ENCODE measurements around the gene TRIM60. TPM values are rescaled to one million over a fixed set of nuclear protein-coding genes. Genes with fewer than 3 reads are reported as not detected.
"Not testable (repeated sequence)": the region's sequence is repeated elsewhere in the genome, so short reads cannot be mapped to it uniquely, and the experiment has no call there.

Gene TRIM60
- total and polyA plus RNA-seq, 2 experiments from 2014 or later, result not detected

- no peaks in the 10 kb centered on the region for H3K79me2 ChIP-seq (ENCODE audit: insufficient read depth)
- peaks cover 8% of the 10 kb centered on the region; the same call in 1 of the 2 replicates for H3K27me3 ChIP-seq (replicated peaks; ENCODE audit: insufficient read depth)
- no peaks in the 10 kb centered on the region for H3K36me3 ChIP-seq (ENCODE audit: low read depth)
- H3K4me1 ChIP-seq (ENCODE audit: insufficient read depth), result no peaks in the 10 kb centered on the region
- H4K20me1 ChIP-seq (ENCODE audit: insufficient read depth), result no peaks in the 10 kb centered on the region
- no peak overlapping the region for H3K27ac ChIP-seq
- WGBS, 2 experiments (ENCODE audit: low coverage in 1 of 2, low lambda C conversion rate in 2 of 2, missing lambda C conversion rate in 2 of 2), result 62 to 64% methylated on average over 8 to 9 of the region's 9 CpGs
- no peaks in the 10 kb centered on the region for H3K9me2 ChIP-seq (ENCODE audit: insufficient read depth)
- no peak overlapping the region for H3K4me3 ChIP-seq
- H3F3A ChIP-seq (ENCODE audit: insufficient read depth), result no peaks in the 10 kb centered on the region
- in situ Hi-C loops (cut with MboI), result no loop called here
- H2AFZ ChIP-seq, result no peak overlapping the region
- no peak for DNase-seq
- no peak overlapping the region for H3K9ac ChIP-seq
- no peaks in the 10 kb centered on the region for H3K9me3 ChIP-seq (ENCODE audit: low read depth)
- TF ChIP-seq EZH2phosphoT487 (IDR thresholded peaks at IDR 0.05; ENCODE audit: insufficient read depth, low read depth), result no peak
- TF ChIP-seq EZH2 (IDR thresholded peaks at IDR 0.05; ENCODE audit: insufficient read depth, poor library complexity, severe bottlenecking), result no peak
- no peak overlapping the region for H3K4me2 ChIP-seq (ENCODE audit: unreplicated experiment)
These were observed 23.8 kb downstream of the TRIM60 start for GRCh38 chr4:165055601-165056000.

DNA sequence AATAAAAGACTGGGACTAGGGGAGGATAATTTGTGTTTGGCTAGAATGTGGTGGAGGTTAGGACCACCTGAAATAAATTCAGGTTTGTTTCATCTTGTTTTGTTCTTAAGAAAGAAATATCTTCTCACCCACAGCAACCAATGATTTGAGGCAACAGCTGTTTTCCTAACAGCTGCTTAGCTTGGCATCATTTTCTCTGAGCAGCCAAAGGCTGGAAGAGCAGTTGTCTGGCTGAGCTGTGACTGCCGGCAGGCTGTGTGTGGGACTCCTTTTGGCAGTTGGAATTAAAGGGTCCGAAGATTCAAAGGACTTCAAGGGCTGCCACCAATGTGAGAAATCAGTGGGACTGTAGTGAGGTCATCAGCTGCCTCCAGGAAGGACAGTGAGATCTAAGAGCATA lies 26.9 kb downstream of the TRIM60 start:
- no peak overlapping the region for H3K4me3 ChIP-seq
- WGBS, 2 experiments (ENCODE audit: low coverage in 1 of 2, low lambda C conversion rate in 2 of 2, missing lambda C conversion rate in 2 of 2), result 0 to 4% methylated on average over 2 of the region's 2 CpGs
- H3K9ac ChIP-seq, result no peak overlapping the region
- no peaks in the 10 kb centered on the region for H3K9me2 ChIP-seq (ENCODE audit: insufficient read depth)
- no peak for DNase-seq
- no peaks in the 10 kb centered on the region for H4K20me1 ChIP-seq (ENCODE audit: insufficient read depth)
- in situ Hi-C loops (cut with MboI), result no loop called here
- H3K9me3 ChIP-seq (ENCODE audit: low read depth), result no peaks in the 10 kb centered on the region
- no peaks in the 10 kb centered on the region for H3K27me3 ChIP-seq (replicated peaks; ENCODE audit: insufficient read depth)
- H3K36me3 ChIP-seq (ENCODE audit: low read depth), result no peaks in the 10 kb centered on the region
- no peak for TF ChIP-seq EZH2phosphoT487 (IDR thresholded peaks at IDR 0.05; ENCODE audit: insufficient read depth, low read depth)
- TF ChIP-seq EZH2 (IDR thresholded peaks at IDR 0.05; ENCODE audit: insufficient read depth, poor library complexity, severe bottlenecking), result no peak
- H3F3A ChIP-seq (ENCODE audit: insufficient read depth), result no peaks in the 10 kb centered on the region
- no peak overlapping the region for H3K4me2 ChIP-seq (ENCODE audit: unreplicated experiment)
- no peak overlapping the region for H2AFZ ChIP-seq
- no peaks in the 10 kb centered on the region for H3K79me2 ChIP-seq (ENCODE audit: insufficient read depth)
- no peak overlapping the region for H3K27ac ChIP-seq
- H3K4me1 ChIP-seq (ENCODE audit: insufficient read depth), result no peaks in the 10 kb centered on the region

- 65 to 67% methylated on average over 4 of the region's 4 CpGs for WGBS, 2 experiments (ENCODE audit: low coverage in 1 of 2, low lambda C conversion rate in 2 of 2, missing lambda C conversion rate in 2 of 2)
- in situ Hi-C loops (cut with MboI), result no loop called here
- no peak for DNase-seq
- no peaks in the 10 kb centered on the region for H4K20me1 ChIP-seq (ENCODE audit: insufficient read depth)
- no peak overlapping the region for H3K4me2 ChIP-seq (ENCODE audit: unreplicated experiment)
- no peaks in the 10 kb centered on the region for H3K4me1 ChIP-seq (ENCODE audit: insufficient read depth)
- no peak overlapping the region for H3K27ac ChIP-seq
- no peaks in the 10 kb centered on the region for H3K9me2 ChIP-seq (ENCODE audit: insufficient read depth)
- no peak overlapping the region for H3K4me3 ChIP-seq
- H3K36me3 ChIP-seq (ENCODE audit: low read depth), result no peaks in the 10 kb centered on the region
- H2AFZ ChIP-seq, result no peak overlapping the region
- no peaks in the 10 kb centered on the region for H3K79me2 ChIP-seq (ENCODE audit: insufficient read depth)
- no peaks in the 10 kb centered on the region for H3K27me3 ChIP-seq (replicated peaks; ENCODE audit: insufficient read depth)
- H3K9me3 ChIP-seq (ENCODE audit: low read depth), result no peaks in the 10 kb centered on the region
- TF ChIP-seq EZH2 (IDR thresholded peaks at IDR 0.05; ENCODE audit: insufficient read depth, poor library complexity, severe bottlenecking) (no peak), EZH2phosphoT487 (IDR thresholded peaks at IDR 0.05; ENCODE audit: insufficient read depth, low read depth) (no peak)
- H3K9ac ChIP-seq, result no peak overlapping the region
- no peaks in the 10 kb centered on the region for H3F3A ChIP-seq (ENCODE audit: insufficient read depth)
These were observed 27.6 kb downstream of the TRIM60 start for GRCh38 chr4:165059386-165059785.

- H3K9me2 ChIP-seq (ENCODE audit: insufficient read depth), result no peaks in the 10 kb centered on the region
- H3K27ac ChIP-seq, result no peak overlapping the region
- H4K20me1 ChIP-seq (ENCODE audit: insufficient read depth), result no peaks in the 10 kb centered on the region
- H2AFZ ChIP-seq, result no peak overlapping the region
- no peak overlapping the region for H3K4me2 ChIP-seq (ENCODE audit: unreplicated experiment)
- in situ Hi-C loops (cut with MboI), result no loop called here
- H3K4me1 ChIP-seq (ENCODE audit: insufficient read depth), result no peaks in the 10 kb centered on the region
- no peaks in the 10 kb centered on the region for H3K36me3 ChIP-seq (ENCODE audit: low read depth)
- TF ChIP-seq EZH2 (IDR thresholded peaks at IDR 0.05; ENCODE audit: insufficient read depth, poor library complexity, severe bottlenecking) (no peak), EZH2phosphoT487 (IDR thresholded peaks at IDR 0.05; ENCODE audit: insufficient read depth, low read depth) (no peak)
- peak; percentile 14 for DNase-seq
- H3K79me2 ChIP-seq (ENCODE audit: insufficient read depth), result no peaks in the 10 kb centered on the region
- no peaks in the 10 kb centered on the region for H3K27me3 ChIP-seq (replicated peaks; ENCODE audit: insufficient read depth)
- H3F3A ChIP-seq (ENCODE audit: insufficient read depth), result no peaks in the 10 kb centered on the region
- WGBS, 2 experiments (ENCODE audit: low coverage in 1 of 2, low lambda C conversion rate in 2 of 2, missing lambda C conversion rate in 2 of 2), result 0% methylated on average over 1 of the region's 1 CpG
- no peak overlapping the region for H3K4me3 ChIP-seq
- H3K9me3 ChIP-seq (ENCODE audit: low read depth), result no peaks in the 10 kb centered on the region
- H3K9ac ChIP-seq, result no peak overlapping the region
These were observed 29.1 kb downstream of the TRIM60 start for GRCh38 chr4:165060938-165061337.

DNA sequence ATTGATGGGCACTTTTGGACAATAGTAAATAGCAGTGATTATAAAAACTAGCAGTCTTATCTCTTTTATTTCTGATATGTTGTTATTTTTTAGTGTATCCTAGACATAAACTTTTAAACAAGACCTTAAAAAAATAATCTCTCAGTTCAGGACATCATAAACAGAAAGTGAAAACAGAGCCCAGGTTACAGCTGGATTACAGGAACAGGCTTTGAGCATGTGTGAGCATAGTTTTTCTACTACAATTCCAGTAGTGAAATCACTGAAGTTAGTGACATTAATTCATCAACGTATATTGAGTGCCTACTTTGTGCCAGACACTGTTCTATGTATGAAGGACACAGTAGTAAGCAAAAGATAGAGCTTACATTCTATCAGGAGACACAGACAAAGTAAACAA lies 38.8 kb downstream of the TRIM60 start:
- Histone ChIP-seq H3K27me3 (replicated peaks; ENCODE audit: insufficient read depth) (no peaks in the 10 kb centered on the region), H4K20me1 (ENCODE audit: insufficient read depth) (no peaks in the 10 kb centered on the region), H3K27ac (no peak overlapping the region), H3K4me2 (ENCODE audit: unreplicated experiment) (no peak overlapping the region), H3F3A (ENCODE audit: insufficient read depth) (no peaks in the 10 kb centered on the region), H3K9me2 (ENCODE audit: insufficient read depth) (no peaks in the 10 kb centered on the region), H3K79me2 (ENCODE audit: insufficient read depth) (no peaks in the 10 kb centered on the region), H3K9ac (no peak overlapping the region), H3K4me3 (no peak overlapping the region), H3K9me3 (ENCODE audit: low read depth) (no peaks in the 10 kb centered on the region), H2AFZ (no peak overlapping the region), H3K4me1 (ENCODE audit: insufficient read depth) (no peaks in the 10 kb centered on the region), H3K36me3 (ENCODE audit: low read depth) (no peaks in the 10 kb centered on the region)
- in situ Hi-C loops (cut with MboI), result no loop called here
- no peak for TF ChIP-seq EZH2 (IDR thresholded peaks at IDR 0.05; ENCODE audit: insufficient read depth, poor library complexity, severe bottlenecking)
- TF ChIP-seq EZH2phosphoT487 (IDR thresholded peaks at IDR 0.05; ENCODE audit: insufficient read depth, low read depth), result no peak
- no peak for DNase-seq
- WGBS, 2 experiments (ENCODE audit: low coverage in 1 of 2, low lambda C conversion rate in 2 of 2, missing lambda C conversion rate in 2 of 2), result 0 to 9% methylated on average over 1 of the region's 1 CpG

GRCh38 chr4:165073346-165073745 lies 41.5 kb downstream of the TRIM60 start:
- H3F3A ChIP-seq (ENCODE audit: insufficient read depth); H3K4me1 ChIP-seq (ENCODE audit: insufficient read depth); H3K9ac ChIP-seq; H3K79me2 ChIP-seq (ENCODE audit: insufficient read depth); H3K9me2 ChIP-seq (ENCODE audit: insufficient read depth); H2AFZ ChIP-seq; in situ Hi-C loops (cut with MboI); DNase-seq; H3K4me2 ChIP-seq (ENCODE audit: unreplicated experiment); H3K27me3 ChIP-seq (replicated peaks; ENCODE audit: insufficient read depth); H3K4me3 ChIP-seq; H3K9me3 ChIP-seq (ENCODE audit: low read depth); H3K36me3 ChIP-seq (ENCODE audit: low read depth); H4K20me1 ChIP-seq (ENCODE audit: insufficient read depth); H3K27ac ChIP-seq: not testable (repeated sequence)
- WGBS, 2 experiments (ENCODE audit: low coverage in 1 of 2, low lambda C conversion rate in 2 of 2, missing lambda C conversion rate in 2 of 2), result 45 to 48% methylated on average over 11 of the region's 11 CpGs

All from GM23248 (cell line).